CD4-positive, alpha-beta memory T cell (primary cell): ENCODE data around the gene HDGFL2. TPM values are rescaled to one million over a fixed set of nuclear protein-coding genes. Genes with fewer than 3 reads are reported as not detected.

Source experiments
- CTCF ChIA-PET: fragments of 350-600 bp; sonication (Branson Sonifier 250); formaldehyde crosslinking; loops from one replicate; lab custom pipeline; 2021; ENCODE audit warnings: inconsistent platforms; ENCODE audit not compliant: partially characterized antibody; lab: Charles Lee
- POLR2A ChIA-PET: fragments of 350-600 bp; sonication (Branson Sonifier 250); formaldehyde crosslinking; loops from one replicate; lab custom pipeline; 2021; ENCODE audit not compliant: partially characterized antibody; lab: Charles Lee
- DNase-seq, 5 donors: peaks; one replicate each; pipeline versions ENCODE4 v3.0.0 to v3.0.0-alpha.2; 2020 to 2022; ENCODE audit warnings: mixed read lengths in 1 of 5
- H3K27ac ChIP-seq: one replicate; pipeline ENCODE4 v1.7.0; 2013; ENCODE audit warnings: low read depth, low read length
- H3K27me3 ChIP-seq: 2 replicates; pipeline ENCODE4 v1.7.0; 2013; ENCODE audit warnings: mild to moderate bottlenecking, low read length, moderate library complexity; ENCODE audit not compliant: insufficient read depth
- H3K36me3 ChIP-seq: 2 replicates; pipeline ENCODE4 v1.7.0; 2013; ENCODE audit warnings: mild to moderate bottlenecking, low read length, moderate library complexity; ENCODE audit not compliant: insufficient read depth
- H3K4me1 ChIP-seq: 2 replicates; pipeline ENCODE4 v1.7.0; 2013; ENCODE audit warnings: mild to moderate bottlenecking, low read length, moderate library complexity; ENCODE audit not compliant: insufficient read depth
- H3K4me3 ChIP-seq, 2 donors: one replicate each; pipeline ENCODE4 v1.7.0; 2013; ENCODE audit warnings: low read length in 2 of 2, mild to moderate bottlenecking in 1 of 2
- H3K9me3 ChIP-seq, 2 donors: one replicate each; pipeline ENCODE4 v1.7.0; 2013; ENCODE audit warnings: low read length in 2 of 2, control low read depth in 1 of 2; ENCODE audit not compliant: control insufficient read depth in 1 of 2
- H3K27ac Mint-ChIP-seq, 7 donors: one replicate each; pipeline ENCODE4 v1.8.0; 2020 to 2021; ENCODE audit warnings: mixed read lengths in 7 of 7, mild to moderate bottlenecking in 6 of 7, inconsistent platforms in 3 of 7, moderate library complexity in 3 of 7
- H3K27me3 Mint-ChIP-seq, 2 donors: one replicate each; pipeline ENCODE4 v1.8.0; 2020 to 2021; ENCODE audit warnings: mixed read lengths in 2 of 2
- H3K36me3 Mint-ChIP-seq, 2 donors: one replicate each; pipeline ENCODE4 v1.8.0; 2020 to 2021; ENCODE audit warnings: mixed read lengths in 2 of 2, inconsistent platforms in 1 of 2, mild to moderate bottlenecking in 1 of 2
- H3K4me1 Mint-ChIP-seq, 4 donors: one replicate each; pipeline ENCODE4 v1.8.0; 2020 to 2021; ENCODE audit warnings: mixed read lengths in 4 of 4, mild to moderate bottlenecking in 1 of 4
- H3K4me3 Mint-ChIP-seq, 8 donors: one replicate each; pipeline ENCODE4 v1.8.0; 2020 to 2021; ENCODE audit warnings: mixed read lengths in 8 of 8, mild to moderate bottlenecking in 7 of 8, moderate library complexity in 6 of 8, inconsistent platforms in 3 of 8
- H3K9me3 Mint-ChIP-seq, 8 donors: one replicate each; pipeline ENCODE4 v1.8.0; 2020 to 2021; ENCODE audit warnings: mixed read lengths in 8 of 8, mild to moderate bottlenecking in 5 of 8, inconsistent platforms in 3 of 8, moderate library complexity in 1 of 8
- intact Hi-C: fragments of 100-400 bp; cut with micrococcal nuclease; formaldehyde crosslinking; loops from one replicate; pipeline ENCODE4 v1.15.1; 2023
- polyA plus RNA-seq, 2 donors: library from polyadenylated mRNA; unstranded; fragments of 300-500 nt; fragmentation: Illumina TruSeq; gene quantifications; one replicate each; pipeline ENCODE4 v1.2.3, GENCODE V29; 2021
- total RNA-seq, 2 experiments: library from RNA; stranded (reverse); gene quantifications; one replicate each; pipeline ENCODE4 v1.2.3, GENCODE V29; 2021

Gene HDGFL2
- total and polyA plus RNA-seq, 4 experiments from 2014 or later: 3.5 to 39.7 (median 31.3) TPM

GRCh38 chr19:4452230-4452990 lies 19.7 kb upstream of the HDGFL2 start:
- intact Hi-C loops: no loop called here
- Mint-ChIP-seq H3K36me3 (peaks cover 11 to 37% of the 10 kb centered on the region in 2 donors), H3K4me1 (peaks cover 9 to 21% (median 12%) of the 10 kb centered on the region in 4 donors), H3K27me3 (no peaks in the 10 kb centered on the region), H3K27ac (no peak overlapping the region), H3K4me3 (no peak overlapping the region), H3K9me3 (no peaks in the 10 kb centered on the region)
- peaks cover 16% of the 10 kb centered on the region for H3K4me1 ChIP-seq
- no peak overlapping the region for H3K4me3 ChIP-seq
- no peaks in the 10 kb centered on the region for H3K9me3 ChIP-seq
- ChIA-PET POLR2A (interaction anchor here (1.8 kb wide), 1 partner anchor 19 kb away, joined by 5 read pairs; the partner anchor contains the start of gene HDGFL2), CTCF (no interaction called here)
- H3K36me3 ChIP-seq: peaks cover 50% of the 10 kb centered on the region
- no peak for DNase-seq
- no peaks in the 10 kb centered on the region for H3K27me3 ChIP-seq
- no peak overlapping the region for H3K27ac ChIP-seq

GRCh38 chr19:4453232-4454179 lies 18.6 kb upstream of the HDGFL2 start:
- intact Hi-C loops: no loop called here
- ChIA-PET POLR2A (interaction anchor here (1.8 kb wide), 1 partner anchor 18 kb away, joined by 5 read pairs; the partner anchor contains the start of gene HDGFL2), CTCF (no interaction called here)
- peaks cover 11 to 35% of the 10 kb centered on the region in 2 donors for H3K36me3 Mint-ChIP-seq
- Histone ChIP-seq H3K36me3 (peaks cover 39% of the 10 kb centered on the region), H3K27me3 (no peaks in the 10 kb centered on the region), H3K27ac (no peak overlapping the region), H3K4me1 (peaks cover 16% of the 10 kb centered on the region), H3K9me3 (no peaks in the 10 kb centered on the region), H3K4me3 (no peak overlapping the region)
- no peak for DNase-seq
- no peak overlapping the region for H3K27ac Mint-ChIP-seq
- no peaks in the 10 kb centered on the region for H3K9me3 Mint-ChIP-seq
- H3K4me1 Mint-ChIP-seq: peaks cover 13 to 26% (median 17%) of the 10 kb centered on the region in 4 donors
- H3K27me3 Mint-ChIP-seq: peaks cover 0 to 2% of the 10 kb centered on the region in 2 donors
- no peak overlapping the region for H3K4me3 Mint-ChIP-seq

GRCh38 chr19:4454747-4455718 lies 17.1 kb upstream of the HDGFL2 start:
- Histone ChIP-seq H3K27me3 (no peaks in the 10 kb centered on the region), H3K27ac (peak overlapping the region; percentile 62), H3K4me1 (peaks cover 16% of the 10 kb centered on the region), H3K4me3 (no peak overlapping the region), H3K36me3 (peaks cover 25% of the 10 kb centered on the region), H3K9me3 (no peaks in the 10 kb centered on the region)
- H3K27me3 Mint-ChIP-seq: peaks cover 0 to 2% of the 10 kb centered on the region in 2 donors
- DNase-seq: no peak
- no peaks in the 10 kb centered on the region for H3K9me3 Mint-ChIP-seq
- H3K4me1 Mint-ChIP-seq: peaks cover 11 to 26% (median 17%) of the 10 kb centered on the region in 4 donors
- H3K36me3 Mint-ChIP-seq: peaks cover 7 to 26% of the 10 kb centered on the region in 2 donors
- ChIA-PET POLR2A (interaction anchor here (1.3 to 4.0 kb wide), 2 partner anchors 13 to 17 kb away, joined by 3 to 50 read pairs; partner anchors contain the start of gene HDGFL2), CTCF (no interaction called here)
- H3K4me3 Mint-ChIP-seq: peak overlapping the region in 6 of 8 donors; percentile 21 to 61 (median 27)
- intact Hi-C loops: no loop called here
- H3K27ac Mint-ChIP-seq: peak overlapping the region in 3 of 7 donors; percentile 53 to 91 (median 82)

- POLR2A ChIA-PET: interaction anchor here (1.0 to 4.0 kb wide), 4 partner anchors 12 to 209 kb away, joined by 3 to 50 read pairs (median 7); partner anchors contain the start of genes HDGFL2 and YJU2
- Mint-ChIP-seq H3K4me3 (peak overlapping the region; percentile 83 to 94 (median 90)), H3K9me3 (no peaks in the 10 kb centered on the region), H3K27me3 (peaks cover 0 to 2% of the 10 kb centered on the region in 2 donors), H3K4me1 (peaks cover 11 to 26% (median 17%) of the 10 kb centered on the region in 4 donors), H3K27ac (peak overlapping the region in 6 of 7 donors; percentile 91 to 97 (median 96)), H3K36me3 (peaks cover under 1 to 20% of the 10 kb centered on the region in 2 donors)
- Histone ChIP-seq H3K4me3 (no peak overlapping the region), H3K27ac (peak overlapping the region; percentile 62), H3K36me3 (peaks cover 25% of the 10 kb centered on the region), H3K4me1 (peaks cover 16% of the 10 kb centered on the region), H3K9me3 (no peaks in the 10 kb centered on the region), H3K27me3 (no peaks in the 10 kb centered on the region)
- DNase-seq: no peak
- CTCF ChIA-PET: no interaction called here
- intact Hi-C loops: no loop called here
Measured at GRCh38 chr19:4455719-4456475, 16.2 kb upstream of the HDGFL2 start.

- Histone ChIP-seq H3K36me3 (peaks cover 21% of the 10 kb centered on the region), H3K27me3 (no peaks in the 10 kb centered on the region), H3K9me3 (no peaks in the 10 kb centered on the region), H3K4me3 (peak overlapping the region; percentile 42 to 44), H3K4me1 (peaks cover 16% of the 10 kb centered on the region), H3K27ac (peak overlapping the region; percentile 62)
- Mint-ChIP-seq H3K4me1 (peaks cover 11 to 26% (median 17%) of the 10 kb centered on the region in 4 donors), H3K36me3 (peaks cover 0 to 14% of the 10 kb centered on the region in 2 donors), H3K9me3 (no peaks in the 10 kb centered on the region), H3K27ac (peak overlapping the region; percentile 86 to 97 (median 95)), H3K4me3 (peak overlapping the region; percentile 83 to 94 (median 90)), H3K27me3 (peaks cover 0 to 2% of the 10 kb centered on the region in 2 donors)
- intact Hi-C loops: no loop called here
- CTCF ChIA-PET: interaction anchor here (1.2 kb wide), 1 partner anchor 15 kb away, joined by 3 read pairs; the partner anchor contains the start of gene HDGFL2
- no peak for DNase-seq
- POLR2A ChIA-PET: interaction anchor here (1.0 to 4.0 kb wide), 3 partner anchors 13 to 210 kb away, joined by 4 to 50 read pairs (median 10); partner anchors contain the start of genes HDGFL2 and YJU2
Measured at GRCh38 chr19:4456476-4456842, 15.6 kb upstream of the HDGFL2 start.
